HepG2 (cell line): ENCODE results near the gene NEDD4. TPM values are rescaled to one million over a fixed set of nuclear protein-coding genes. Genes with fewer than 3 reads are reported as not detected.

Experiments used
- BRD4 ChIP-seq: sonication (generic); formaldehyde crosslinking; IDR thresholded peaks from 2 replicates; pipeline ENCODE4 v1.4.0; 2020; ENCODE audit warnings: missing genetic modification reagents
- CHCHD3 ChIP-seq: sonication (generic); formaldehyde crosslinking; IDR thresholded peaks from 2 replicates; pipeline ENCODE4 v1.8.0; 2022; ENCODE audit warnings: mild to moderate bottlenecking, missing genetic modification reagents, moderate library complexity
- GTF3A ChIP-seq: sonication (generic); formaldehyde crosslinking; conservative IDR thresholded peaks from 2 replicates; pipeline ENCODE4 v1.4.0; 2020; ENCODE audit warnings: mild to moderate bottlenecking, missing genetic modification reagents
- HOXA3 ChIP-seq: sonication (generic); formaldehyde crosslinking; IDR thresholded peaks from 2 replicates; pipeline ENCODE4 v1.5.0; 2020; ENCODE audit warnings: missing genetic modification reagents
- KAT8 ChIP-seq: IDR thresholded peaks from 2 replicates; pipeline ENCODE4 v1.6.1; 2016; ENCODE audit warnings: missing genetic modification reagents, missing compliant biosample characterization
- MAFK ChIP-seq, 2 experiments: IDR thresholded peaks in 1 of 2; conservative IDR thresholded peaks in 1 of 2; 2 replicates each; pipeline ENCODE4 v1.6.1; 2011; ENCODE audit warnings: improper control_type of control experiment in 2 of 2, low read length in 2 of 2
- MBD4 ChIP-seq: IDR thresholded peaks from 2 replicates; pipeline ENCODE4 v1.6.1; 2012; ENCODE audit warnings: low read length, inconsistent platforms, borderline replicate concordance
- MTA1 ChIP-seq: sonication (generic); formaldehyde crosslinking; IDR thresholded peaks from 2 replicates; pipeline ENCODE4 v1.4.0; 2020; ENCODE audit warnings: missing genetic modification reagents, mild to moderate bottlenecking, borderline replicate concordance
- REL ChIP-seq: sonication (generic); formaldehyde crosslinking; conservative IDR thresholded peaks from 2 replicates; pipeline ENCODE4 v1.8.0; 2022; ENCODE audit warnings: mild to moderate bottlenecking, missing genetic modification reagents, moderate library complexity
- SUZ12 ChIP-seq: fragments of 150-350 bp; IDR thresholded peaks from 2 replicates; pipeline ENCODE4 v1.6.1; 2014; ENCODE audit warnings: low read depth, low read length
- TCF12 ChIP-seq, 2 experiments: fragments of 450-650 bp in 1 of 2; sonication (generic) in 1 of 2; formaldehyde crosslinking in 1 of 2; IDR thresholded peaks; 2 replicates each; pipeline versions ENCODE4 v1.6.1 to v1.8.0; 2017 to 2022; ENCODE audit warnings: antibody characterized with exemption in 1 of 2, mild to moderate bottlenecking in 1 of 2, missing genetic modification reagents in 1 of 2, moderate library complexity in 1 of 2
- ZMYM4 ChIP-seq: sonication (generic); formaldehyde crosslinking; IDR thresholded peaks from 2 replicates; pipeline ENCODE4 v1.8.1; 2023; ENCODE audit warnings: mild to moderate bottlenecking, missing genetic modification reagents
- ZNF124 ChIP-seq: sonication (generic); formaldehyde crosslinking; IDR thresholded peaks from 2 replicates; pipeline ENCODE4 v1.4.0; 2020; ENCODE audit warnings: missing genetic modification reagents
- ZNF225 ChIP-seq: sonication (generic); formaldehyde crosslinking; IDR thresholded peaks from 2 replicates; pipeline ENCODE4 v1.4.0; 2020; ENCODE audit warnings: mild to moderate bottlenecking, missing genetic modification reagents
- ZNF543 ChIP-seq: sonication (generic); formaldehyde crosslinking; IDR thresholded peaks from 2 replicates; pipeline ENCODE4 v1.4.0; 2020; ENCODE audit warnings: mild to moderate bottlenecking, missing genetic modification reagents
- ZNF562 ChIP-seq: sonication (generic); formaldehyde crosslinking; IDR thresholded peaks from 2 replicates; pipeline ENCODE4 v1.8.0; 2022; ENCODE audit warnings: missing genetic modification reagents, borderline replicate concordance
- polyA plus RNA-seq, 8 experiments: library from polyadenylated mRNA; depleted of rRNA in 3 of 8; stranded (reverse) in 7 of 8; unstranded in 1 of 8; fragments of >200 nt; fragmentation: Illumina TruSeq in 4 of 8; extraction: Trizol in 4 of 8; gene quantifications; 2 replicates each; pipeline versions ENCODE4 v1.2.1 to v1.2.3, GENCODE V29; 2011 to 2016; ENCODE audit warnings: low read depth in 4 of 8, missing spikeins in 1 of 8, mixed read lengths in 1 of 8; ENCODE audit not compliant: insufficient read depth in 1 of 8
- total RNA-seq, 5 experiments: library from RNA; depleted of rRNA; stranded (reverse); fragments of >200 nt; fragmentation: Illumina TruSeq; extraction: Trizol; gene quantifications; 2 replicates each; pipeline ENCODE4 v1.2.3, GENCODE V29; 2016; ENCODE audit warnings: low read depth in 1 of 5
- TF ChIP-seq, protein P1 (sequence below): sonication (generic); formaldehyde crosslinking; IDR thresholded peaks from 2 replicates; pipeline ENCODE4 v1.4.0; 2020; ENCODE audit warnings: missing genetic modification reagents, borderline replicate concordance
- TF ChIP-seq, protein P2 (sequence below), 2 experiments: sonication (generic) in 1 of 2; formaldehyde crosslinking in 1 of 2; IDR thresholded peaks; 2 replicates each; pipeline versions ENCODE4 v1.6.1 to v1.9.0; 2014 to 2022; ENCODE audit warnings: antibody characterized with exemption in 1 of 2, borderline replicate concordance in 1 of 2, inconsistent platforms in 1 of 2, low read depth in 1 of 2, missing genetic modification reagents in 1 of 2

Gene NEDD4
- total and polyA plus RNA-seq, 2 of the 13 experiments (the other 11 are each of a cell fraction or from before 2014, with no cell fraction given) = 10.4 to 13.0 TPM

DNA sequence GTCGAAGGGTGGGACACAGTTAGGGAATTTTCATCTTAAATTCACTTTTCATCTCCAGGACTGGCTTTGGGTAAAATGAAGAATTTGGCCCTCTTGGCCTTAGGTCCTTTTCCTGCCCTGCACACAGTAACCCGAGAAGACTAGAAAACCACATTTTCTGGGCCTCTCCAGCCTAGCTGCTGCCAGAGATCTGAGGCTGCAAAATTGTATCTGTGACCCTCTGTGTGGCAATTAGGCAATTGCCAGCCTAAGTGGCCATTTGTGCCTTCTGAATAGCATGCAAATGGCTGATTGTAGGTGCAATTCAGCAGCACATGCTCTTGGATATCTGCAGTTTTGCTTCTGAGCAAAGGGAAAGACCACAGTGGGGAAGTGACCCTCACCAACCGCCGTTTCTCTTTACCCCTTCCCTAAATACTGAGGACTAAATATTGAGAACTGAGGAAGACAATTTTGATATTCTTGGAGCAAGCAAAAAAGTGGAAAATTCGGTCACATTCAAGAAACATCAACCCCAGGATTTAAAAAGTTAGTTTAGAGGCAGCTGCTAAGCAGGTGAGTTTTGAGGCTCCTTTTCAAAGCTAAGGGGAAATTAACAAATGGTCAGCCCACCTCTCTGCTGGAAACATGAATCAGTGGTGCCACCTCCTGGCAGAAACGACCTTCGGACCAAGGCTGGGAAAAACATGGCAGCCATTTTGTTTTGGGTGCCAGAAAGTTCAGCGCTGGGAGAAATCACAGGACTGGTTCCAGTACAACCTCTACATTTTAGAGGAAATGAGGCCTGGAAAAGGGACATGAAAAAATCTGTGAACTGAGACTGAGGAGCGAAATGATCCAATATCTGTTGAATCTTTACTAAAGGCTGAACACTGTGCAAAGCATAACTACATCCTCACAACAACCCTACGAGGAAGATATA lies 193.9 kb downstream of the NEDD4 start (continued):
- TF ChIP-seq, protein P1, sequence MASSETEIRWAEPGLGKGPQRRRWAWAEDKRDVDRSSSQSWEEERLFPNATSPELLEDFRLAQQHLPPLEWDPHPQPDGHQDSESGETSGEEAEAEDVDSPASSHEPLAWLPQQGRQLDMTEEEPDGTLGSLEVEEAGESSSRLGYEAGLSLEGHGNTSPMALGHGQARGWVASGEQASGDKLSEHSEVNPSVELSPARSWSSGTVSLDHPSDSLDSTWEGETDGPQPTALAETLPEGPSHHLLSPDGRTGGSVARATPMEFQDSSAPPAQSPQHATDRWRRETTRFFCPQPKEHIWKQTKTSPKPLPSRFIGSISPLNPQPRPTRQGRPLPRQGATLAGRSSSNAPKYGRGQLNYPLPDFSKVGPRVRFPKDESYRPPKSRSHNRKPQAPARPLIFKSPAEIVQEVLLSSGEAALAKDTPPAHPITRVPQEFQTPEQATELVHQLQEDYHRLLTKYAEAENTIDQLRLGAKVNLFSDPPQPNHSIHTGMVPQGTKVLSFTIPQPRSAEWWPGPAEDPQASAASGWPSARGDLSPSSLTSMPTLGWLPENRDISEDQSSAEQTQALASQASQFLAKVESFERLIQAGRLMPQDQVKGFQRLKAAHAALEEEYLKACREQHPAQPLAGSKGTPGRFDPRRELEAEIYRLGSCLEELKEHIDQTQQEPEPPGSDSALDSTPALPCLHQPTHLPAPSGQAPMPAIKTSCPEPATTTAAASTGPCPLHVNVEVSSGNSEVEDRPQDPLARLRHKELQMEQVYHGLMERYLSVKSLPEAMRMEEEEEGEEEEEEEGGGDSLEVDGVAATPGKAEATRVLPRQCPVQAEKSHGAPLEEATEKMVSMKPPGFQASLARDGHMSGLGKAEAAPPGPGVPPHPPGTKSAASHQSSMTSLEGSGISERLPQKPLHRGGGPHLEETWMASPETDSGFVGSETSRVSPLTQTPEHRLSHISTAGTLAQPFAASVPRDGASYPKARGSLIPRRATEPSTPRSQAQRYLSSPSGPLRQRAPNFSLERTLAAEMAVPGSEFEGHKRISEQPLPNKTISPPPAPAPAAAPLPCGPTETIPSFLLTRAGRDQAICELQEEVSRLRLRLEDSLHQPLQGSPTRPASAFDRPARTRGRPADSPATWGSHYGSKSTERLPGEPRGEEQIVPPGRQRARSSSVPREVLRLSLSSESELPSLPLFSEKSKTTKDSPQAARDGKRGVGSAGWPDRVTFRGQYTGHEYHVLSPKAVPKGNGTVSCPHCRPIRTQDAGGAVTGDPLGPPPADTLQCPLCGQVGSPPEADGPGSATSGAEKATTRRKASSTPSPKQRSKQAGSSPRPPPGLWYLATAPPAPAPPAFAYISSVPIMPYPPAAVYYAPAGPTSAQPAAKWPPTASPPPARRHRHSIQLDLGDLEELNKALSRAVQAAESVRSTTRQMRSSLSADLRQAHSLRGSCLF (CRISPR knock-in tag) = no peak
- TF ChIP-seq, protein P2, sequence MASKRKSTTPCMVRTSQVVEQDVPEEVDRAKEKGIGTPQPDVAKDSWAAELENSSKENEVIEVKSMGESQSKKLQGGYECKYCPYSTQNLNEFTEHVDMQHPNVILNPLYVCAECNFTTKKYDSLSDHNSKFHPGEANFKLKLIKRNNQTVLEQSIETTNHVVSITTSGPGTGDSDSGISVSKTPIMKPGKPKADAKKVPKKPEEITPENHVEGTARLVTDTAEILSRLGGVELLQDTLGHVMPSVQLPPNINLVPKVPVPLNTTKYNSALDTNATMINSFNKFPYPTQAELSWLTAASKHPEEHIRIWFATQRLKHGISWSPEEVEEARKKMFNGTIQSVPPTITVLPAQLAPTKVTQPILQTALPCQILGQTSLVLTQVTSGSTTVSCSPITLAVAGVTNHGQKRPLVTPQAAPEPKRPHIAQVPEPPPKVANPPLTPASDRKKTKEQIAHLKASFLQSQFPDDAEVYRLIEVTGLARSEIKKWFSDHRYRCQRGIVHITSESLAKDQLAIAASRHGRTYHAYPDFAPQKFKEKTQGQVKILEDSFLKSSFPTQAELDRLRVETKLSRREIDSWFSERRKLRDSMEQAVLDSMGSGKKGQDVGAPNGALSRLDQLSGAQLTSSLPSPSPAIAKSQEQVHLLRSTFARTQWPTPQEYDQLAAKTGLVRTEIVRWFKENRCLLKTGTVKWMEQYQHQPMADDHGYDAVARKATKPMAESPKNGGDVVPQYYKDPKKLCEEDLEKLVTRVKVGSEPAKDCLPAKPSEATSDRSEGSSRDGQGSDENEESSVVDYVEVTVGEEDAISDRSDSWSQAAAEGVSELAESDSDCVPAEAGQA (IDR thresholded peaks at IDR 0.05; ENCODE audit: low read depth) = peak; percentile 75
- TF ChIP-seq, protein P2 (CRISPR knock-in tag; IDR thresholded peaks at IDR 0.05; ENCODE audit: borderline replicate concordance) = no peak
- no peak for TF ChIP-seq ZNF562
- TF ChIP-seq ZNF225 (CRISPR knock-in tag) = no peak
- TF ChIP-seq REL (CRISPR knock-in tag) = no peak
- peak; percentile 70; the same call in 1 of the 2 replicates for TF ChIP-seq ZMYM4
- TF ChIP-seq SUZ12 = no peak
- no peak for TF ChIP-seq TCF12 (IDR thresholded peaks at IDR 0.05)
- TF ChIP-seq TCF12 (CRISPR knock-in tag; IDR thresholded peaks at IDR 0.05) = no peak
- TF ChIP-seq MTA1 = no peak
- TF ChIP-seq BRD4 = no peak
- no peak for TF ChIP-seq ZNF124 (CRISPR knock-in tag)
- no peak for TF ChIP-seq CHCHD3 (CRISPR knock-in tag)
- no peak for TF ChIP-seq MAFK (conservative IDR thresholded peaks at IDR 0.05 in 1 of 2, IDR thresholded peaks at IDR 0.05 in 1 of 2; ENCODE audit: low read length in 2 of 2)
- TF ChIP-seq MBD4 = no peak
- TF ChIP-seq KAT8 (CRISPR knock-in tag) = peak; percentile 82
- no peak for TF ChIP-seq GTF3A (CRISPR knock-in tag)
- no peak for TF ChIP-seq ZNF543
- TF ChIP-seq HOXA3 (CRISPR knock-in tag) = peak; percentile 66
